Esophagus muscularis mucosa (tissue), 4 donors: ENCODE results near the gene MADCAM1. TPM values are rescaled to one million over a fixed set of nuclear protein-coding genes. Genes with fewer than 3 reads are reported as not detected.

Experiments used
- DNase-seq: peaks from one replicate; pipeline ENCODE4 v3.0.0-alpha.2; 2017; ENCODE audit errors: extremely low spot score
- H3K27ac ChIP-seq, 4 donors: fragments of 200-600 bp; sonication (generic); replicated peaks in 1 of 4; 1 replicate in 3 of 4; 2 replicates in 1 of 4; pipeline ENCODE4 v1.5.1; 2016 to 2019; ENCODE audit warnings: mild to moderate bottlenecking in 1 of 4
- H3K27me3 ChIP-seq, 4 donors: fragments of 200-600 bp; sonication (generic); one replicate each; pipeline versions ENCODE4 v1.5.1 to v1.6.0; 2016 to 2019
- H3K36me3 ChIP-seq, 4 donors: fragments of 200-600 bp; sonication (generic); one replicate each; pipeline ENCODE4 v1.5.1; 2016 to 2019
- H3K4me1 ChIP-seq, 4 donors: fragments of 200-600 bp; sonication (generic); one replicate each; pipeline ENCODE4 v1.5.1; 2016 to 2019
- H3K4me3 ChIP-seq, 4 donors: fragments of 200-600 bp; sonication (generic); 1 replicate in 2 of 4; 2 replicates in 2 of 4; pipeline ENCODE4 v1.5.1; 2016 to 2019; ENCODE audit warnings: mild to moderate bottlenecking in 4 of 4, moderate library complexity in 1 of 4
- H3K9me3 ChIP-seq, 4 donors: fragments of 200-600 bp; sonication (generic); 1 replicate in 3 of 4; 2 replicates in 1 of 4; pipeline ENCODE4 v1.5.1; 2016 to 2019
- CTCF ChIP-seq, 3 experiments: fragments of 200-600 bp in 2 of 3; fragments of 450-650 bp in 1 of 3; sonication (generic) in 2 of 3; IDR thresholded peaks; one replicate each; pipeline ENCODE4 v1.5.1; 2017 to 2019; ENCODE audit warnings: antibody characterized with exemption in 3 of 3, mild to moderate bottlenecking in 2 of 3, moderate library complexity in 1 of 3
- EP300 ChIP-seq: sonication (generic); formaldehyde crosslinking; IDR thresholded peaks from one replicate; pipeline ENCODE4 v1.6.1; 2017; ENCODE audit warnings: antibody characterized with exemption
- POLR2A ChIP-seq: fragments of 450-650 bp; IDR thresholded peaks from one replicate; pipeline ENCODE4 v1.6.1; 2017; ENCODE audit warnings: antibody characterized with exemption, moderate library complexity, mild to moderate bottlenecking, low read depth
- POLR2AphosphoS5 ChIP-seq, 2 donors: sonication (generic); formaldehyde crosslinking; IDR thresholded peaks; one replicate each; pipeline ENCODE4 v1.6.1; 2017; ENCODE audit warnings: antibody characterized with exemption in 2 of 2
- WGBS: methylation state at CpG from one replicate; pipeline ENCODE4 v1.1.5; 2018; 5-methylcytosine and 5-hydroxymethylcytosine counted together
- intact Hi-C: fragments of 100-400 bp; cut with DNase I; formaldehyde crosslinking; loops from one replicate; pipeline ENCODE4 v1.15.1; 2023
- total RNA-seq, 4 donors: library from RNA; depleted of rRNA; stranded (reverse); fragments of >200 nt; gene quantifications; one replicate each; pipeline versions ENCODE4 v1.1.0 to v1.2.1, GENCODE V29; 2016

Gene MADCAM1
- total RNA-seq, 4 donors from 2014 or later, result 0.17 to 0.42 TPM; not detected in 2

- intact Hi-C loops, result no loop called here
- peaks cover 0 to 2% (median 0%) of the 10 kb centered on the region in 4 donors for H3K36me3 ChIP-seq
- no peak overlapping the region for H3K4me3 ChIP-seq
- peaks cover 0 to 18% (median 0%) of the 10 kb centered on the region in 4 donors for H3K27me3 ChIP-seq
- TF ChIP-seq POLR2A (no peak), EP300 (no peak), CTCF (IDR thresholded peaks at IDR 0.05) (no peak), POLR2AphosphoS5 (IDR thresholded peaks at IDR 0.05) (no peak)
- peaks cover 7 to 14% (median 8%) of the 10 kb centered on the region in 4 donors for H3K4me1 ChIP-seq
- no peaks in the 10 kb centered on the region for H3K9me3 ChIP-seq
- no peak overlapping the region for H3K27ac ChIP-seq
- no peak for DNase-seq
- 52% methylated on average over 13 of the region's 13 CpGs for WGBS
Observed at GRCh38 chr19:525857-526419, 29.7 kb downstream of the MADCAM1 start.

GRCh38 chr19:530134-531008, 34.1 kb downstream of the MADCAM1 start:
- peaks cover 0 to 15% (median 0%) of the 10 kb centered on the region in 4 donors for H3K27me3 ChIP-seq
- no peak for DNase-seq
- peaks cover 0 to 7% (median 4%) of the 10 kb centered on the region in 4 donors for H3K36me3 ChIP-seq
- TF ChIP-seq CTCF (IDR thresholded peaks at IDR 0.05), result no peak
- TF ChIP-seq EP300, result no peak
- TF ChIP-seq POLR2A, result no peak
- no peak for TF ChIP-seq POLR2AphosphoS5 (IDR thresholded peaks at IDR 0.05)
- intact Hi-C loops, result no loop called here
- H3K4me1 ChIP-seq, result peaks cover 29 to 41% (median 38%) of the 10 kb centered on the region in 4 donors
- no peaks in the 10 kb centered on the region for H3K9me3 ChIP-seq
- 66% methylated on average over 30 of the region's 38 CpGs for WGBS
- peak overlapping the region; percentile 96 to 99 (median 98) for H3K27ac ChIP-seq
- peak overlapping the region; percentile 87 to 99 (median 96) for H3K4me3 ChIP-seq

- 1% methylated on average over 41 of the region's 103 CpGs for WGBS
- intact Hi-C loops, result no loop called here
- Histone ChIP-seq H3K4me1 (peaks cover 34 to 47% (median 45%) of the 10 kb centered on the region in 4 donors), H3K27ac (peak overlapping the region; percentile 96 to 99 (median 98)), H3K4me3 (peak overlapping the region; percentile 87 to 99 (median 96)), H3K27me3 (peaks cover 0 to 10% (median 0%) of the 10 kb centered on the region in 4 donors), H3K36me3 (peaks cover 5 to 15% (median 12%) of the 10 kb centered on the region in 4 donors), H3K9me3 (no peaks in the 10 kb centered on the region)
- TF ChIP-seq POLR2A, result peak; percentile 17
- peak in 1 of 3 experiments; percentile 14 for TF ChIP-seq CTCF (IDR thresholded peaks at IDR 0.05)
- TF ChIP-seq EP300, result no peak
- peak in 1 of 2 donors; percentile 78 for TF ChIP-seq POLR2AphosphoS5 (IDR thresholded peaks at IDR 0.05)
- no peak for DNase-seq
Observed at GRCh38 chr19:531009-531752, 34.9 kb downstream of the MADCAM1 start.

GRCh38 chr19:531753-532560, 35.7 kb downstream of the MADCAM1 start, which contains the start of gene CDC34:
CDC34 (plus strand) TSS chr19:531760; CDS start chr19:531932, 172 bp downstream.
- peak within 1 kb of the TSS; percentile 97 to 99 (median 98) for H3K27ac ChIP-seq
- peak within 1 kb of the TSS; percentile 87 to 99 (median 96) for H3K4me3 ChIP-seq
- intact Hi-C loops, result no loop called here
- H3K36me3 ChIP-seq, result peaks cover 13 to 23% (median 20%) of the 10 kb centered on the region in 4 donors
- peaks cover 0 to 2% (median 0%) of the 10 kb centered on the region in 4 donors for H3K27me3 ChIP-seq
- TF ChIP-seq CTCF (IDR thresholded peaks at IDR 0.05), result no peak
- peak; percentile 44 to 50 for TF ChIP-seq POLR2AphosphoS5 (IDR thresholded peaks at IDR 0.05)
- peaks cover 34 to 54% (median 47%) of the 10 kb centered on the region in 4 donors for H3K4me1 ChIP-seq
- WGBS, result under 1% methylated on average over 34 of the region's 84 CpGs
- DNase-seq, result no peak
- H3K9me3 ChIP-seq, result no peaks in the 10 kb centered on the region
